ENCODE data around the gene CIB2. TPM values are rescaled to one million over a fixed set of nuclear protein-coding genes. Genes with fewer than 3 reads are reported as not detected.

The CIB2 gene
- total RNA-seq, 1 experiment from 2014 or later = 6.2 TPM

DNA sequence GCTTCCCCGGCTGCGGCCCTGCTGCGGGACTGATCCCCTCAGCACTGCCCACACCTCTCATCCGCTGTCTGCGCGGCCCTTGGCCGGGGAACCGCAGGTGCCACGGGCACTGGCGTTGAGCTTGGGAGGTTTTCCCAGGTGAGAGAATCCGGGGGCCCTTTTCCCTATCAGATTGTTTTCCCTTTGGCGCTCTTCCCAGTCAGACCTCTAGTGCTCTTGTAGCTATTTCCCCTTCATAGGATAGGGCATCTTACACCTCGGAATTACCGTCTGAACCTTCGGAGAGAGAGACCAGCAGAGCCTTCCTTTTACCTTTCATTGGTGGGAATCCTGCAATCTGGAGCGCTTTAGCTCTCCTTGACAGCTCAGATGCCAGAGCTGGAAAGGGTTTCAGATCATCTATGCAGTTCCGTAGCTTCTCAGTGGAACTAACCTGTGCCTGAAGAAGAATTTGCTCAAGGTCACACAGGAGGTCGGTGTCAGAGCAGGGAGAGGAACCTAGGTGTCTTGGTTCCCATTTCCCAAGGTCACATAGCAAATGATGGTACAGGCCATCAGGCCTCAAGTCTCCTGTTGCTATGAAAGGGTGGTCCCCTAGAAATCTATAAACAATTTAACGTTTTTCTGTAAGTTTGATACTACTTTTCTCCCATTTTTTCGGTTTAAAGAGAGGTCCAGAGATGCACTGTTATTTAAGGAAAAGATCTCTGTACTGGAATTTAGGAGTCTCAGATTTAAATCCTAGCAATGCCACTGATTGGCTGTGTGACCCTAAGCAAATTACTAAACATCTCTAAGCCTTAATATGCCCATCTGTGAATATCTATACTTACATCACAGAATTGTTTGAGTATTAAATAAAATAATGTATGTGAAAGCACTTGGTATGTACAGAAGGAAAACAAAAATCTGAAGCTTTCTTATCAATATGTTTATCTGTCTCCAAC, 18.8 kb upstream of the CIB2 start:
- no peak for DNase-seq (ENCODE audit: extremely low read depth, low read depth)

GRCh38 chr15:78149068-78149804, 18.0 kb upstream of the CIB2 start, which contains the start of gene IDH3A:
Gene IDH3A, plus strand, starts transcription at chr15:78149362. Its CDS starts 42 bp downstream, at chr15:78149404.
- peak; percentile 96 for DNase-seq (ENCODE audit: extremely low read depth, low read depth)

GRCh38 chr15:78148392-78149067, 17.3 kb upstream of the CIB2 start:
- DNase-seq (ENCODE audit: extremely low read depth, low read depth) = no peak

GRCh38 chr15:78147566-78147965, 16.3 kb upstream of the CIB2 start:
- DNase-seq (ENCODE audit: extremely low read depth, low read depth) = no peak

DNA sequence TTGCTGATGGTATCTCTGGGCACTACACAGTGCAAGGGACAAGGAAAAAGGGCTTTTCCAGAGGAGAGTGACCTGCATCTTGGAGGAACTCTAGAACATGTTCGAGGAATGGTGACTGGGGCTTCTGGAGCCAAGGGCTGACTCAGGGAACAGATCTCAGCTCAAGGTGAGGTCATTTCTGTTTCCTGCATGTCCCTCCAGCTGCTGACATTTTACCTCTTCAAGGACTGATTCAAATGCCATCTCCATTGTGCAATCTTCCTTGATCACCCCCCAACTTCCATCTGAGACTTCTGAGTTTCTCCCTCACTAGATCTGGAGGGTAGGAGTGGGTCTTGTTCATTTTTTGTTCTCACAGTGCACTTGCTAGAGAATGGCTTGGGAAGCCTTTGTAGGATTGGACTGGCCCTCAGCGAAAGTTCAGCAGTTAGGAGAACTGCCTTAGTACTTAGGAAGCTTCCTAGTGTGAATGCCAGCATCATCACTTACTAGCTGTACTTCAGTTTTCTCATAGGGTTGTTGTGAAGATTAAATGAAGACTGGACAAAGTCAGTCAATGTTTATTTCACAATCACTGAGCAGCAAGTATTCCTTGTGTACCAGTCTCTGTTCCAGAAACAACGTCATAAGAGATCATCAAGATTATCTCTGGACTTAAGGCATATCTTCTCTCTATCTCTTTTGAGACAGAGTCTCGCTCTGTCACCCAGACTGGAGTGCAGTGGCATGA, 15.3 kb upstream of the CIB2 start:
- no peak for DNase-seq (ENCODE audit: extremely low read depth, low read depth)

- DNase-seq (ENCODE audit: extremely low read depth, low read depth) = no peak
Observed at GRCh38 chr15:78142332-78142731, 11.1 kb upstream of the CIB2 start.

DNA sequence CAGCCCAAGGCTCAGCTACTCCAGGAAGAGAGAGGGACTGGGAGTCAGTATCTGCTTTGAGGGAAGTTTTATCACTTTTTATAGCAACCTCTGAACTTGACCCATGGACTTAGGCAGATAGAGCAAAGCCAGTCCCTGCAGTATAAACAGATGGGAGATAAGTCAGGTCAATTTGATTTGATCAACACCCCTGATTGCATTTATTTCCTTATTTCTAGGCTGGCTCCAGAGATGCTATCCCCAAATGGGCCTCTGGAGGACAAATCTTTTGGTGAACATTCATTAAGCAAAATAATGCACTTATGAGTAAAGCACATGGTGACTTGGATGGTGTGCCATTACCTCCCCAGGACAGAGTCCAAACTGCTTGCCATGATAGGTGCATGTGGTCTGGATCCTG, 9.0 kb upstream of the CIB2 start:
- DNase-seq (ENCODE audit: extremely low read depth, low read depth) = no peak

- DNase-seq (ENCODE audit: extremely low read depth, low read depth) = no peak
Observed at GRCh38 chr15:78139578-78139977, 8.3 kb upstream of the CIB2 start.

GRCh38 chr15:78133801-78134200, 2.6 kb upstream of the CIB2 start:
- DNase-seq (ENCODE audit: extremely low read depth, low read depth) = no peak

GRCh38 chr15:78130466-78131294, 565 bp downstream of the CIB2 start:
- no peak for DNase-seq (ENCODE audit: extremely low read depth, low read depth)

GRCh38 chr15:78129751-78130287, 1.4 kb downstream of the CIB2 start:
- DNase-seq (ENCODE audit: extremely low read depth, low read depth) = no peak

DNA sequence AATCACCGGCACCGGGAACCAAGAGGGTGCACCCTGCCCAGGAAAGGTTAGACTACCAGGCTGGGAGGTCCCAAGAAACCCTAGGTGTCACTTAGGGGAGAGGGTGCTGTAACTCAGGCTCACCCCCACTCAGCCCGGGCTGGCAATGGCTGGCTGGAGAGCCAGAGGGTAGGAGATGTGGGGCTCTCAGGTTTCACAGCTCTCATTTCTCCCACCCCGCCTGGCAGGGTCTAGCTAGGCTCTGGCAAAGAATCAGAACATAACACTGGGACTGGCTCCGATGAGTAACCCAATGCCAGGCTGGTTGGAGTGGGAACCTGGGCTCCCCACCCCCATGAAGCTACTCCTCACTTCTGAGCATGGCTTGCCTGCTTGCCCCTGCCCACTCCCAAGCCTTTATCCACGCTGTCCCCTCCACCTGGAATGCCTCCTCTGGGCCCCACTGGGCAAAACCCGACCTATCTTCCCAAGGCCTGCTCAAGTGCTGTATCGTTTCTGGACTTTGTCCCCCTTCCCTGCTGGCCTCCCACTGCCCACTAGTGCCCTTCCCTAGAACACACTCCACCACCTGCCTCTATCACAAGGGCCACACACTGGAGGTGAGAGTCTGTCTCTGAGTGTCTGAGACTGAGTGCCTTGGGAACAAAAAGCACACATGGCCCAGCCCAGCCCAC, 2.0 kb downstream of the CIB2 start:
- no peak for DNase-seq (ENCODE audit: extremely low read depth, low read depth)

DNA sequence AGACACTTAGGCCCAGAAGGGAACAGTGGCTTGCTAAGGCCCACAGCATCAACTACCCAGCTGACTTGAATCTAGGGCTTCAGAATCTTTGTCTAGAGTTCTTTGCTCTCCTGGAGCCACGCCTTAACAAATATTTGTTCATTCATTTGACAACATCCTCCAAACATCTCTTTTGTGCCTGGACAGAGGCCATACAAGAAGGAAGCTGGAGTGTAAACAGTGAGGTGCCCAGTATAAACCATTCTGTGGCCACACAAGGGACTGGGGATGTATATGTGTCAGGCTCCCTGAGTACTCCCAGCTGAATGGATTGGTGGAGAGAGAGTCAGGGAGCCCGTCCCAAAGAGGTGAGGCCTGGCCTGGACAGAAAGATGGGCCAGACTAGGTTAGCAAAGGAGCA, 3.4 kb downstream of the CIB2 start:
- no peak for DNase-seq (ENCODE audit: extremely low read depth, low read depth)

GRCh38 chr15:78125267-78125666, 6.0 kb downstream of the CIB2 start:
- DNase-seq (ENCODE audit: extremely low read depth, low read depth) = no peak

GRCh38 chr15:78120523-78120922, 10.7 kb downstream of the CIB2 start:
- DNase-seq (ENCODE audit: extremely low read depth, low read depth) = no peak

- DNase-seq (ENCODE audit: extremely low read depth, low read depth) = no peak
Observed at GRCh38 chr15:78112551-78112950, 18.7 kb downstream of the CIB2 start.

DNA sequence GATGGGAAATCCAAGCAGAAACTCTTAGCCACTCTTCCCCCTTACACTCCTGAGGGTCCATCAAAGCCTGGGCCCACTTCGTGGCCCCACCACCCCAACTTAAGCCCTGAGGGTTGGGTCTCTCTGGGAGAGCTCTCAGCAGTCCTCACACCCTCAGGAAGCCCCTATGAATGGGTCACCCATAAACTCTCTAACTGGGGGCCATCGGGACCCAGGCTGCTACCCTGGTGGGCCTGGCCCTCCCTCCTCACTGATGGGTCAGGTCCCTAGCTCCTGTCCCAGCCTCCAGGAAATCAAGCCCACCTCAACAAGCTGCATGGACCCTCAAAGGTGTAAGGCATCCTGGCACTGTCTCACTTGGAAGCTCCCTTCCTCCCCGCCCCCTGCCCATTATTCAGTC, 19.5 kb downstream of the CIB2 start:
- DNase-seq (ENCODE audit: extremely low read depth, low read depth) = no peak

DNA sequence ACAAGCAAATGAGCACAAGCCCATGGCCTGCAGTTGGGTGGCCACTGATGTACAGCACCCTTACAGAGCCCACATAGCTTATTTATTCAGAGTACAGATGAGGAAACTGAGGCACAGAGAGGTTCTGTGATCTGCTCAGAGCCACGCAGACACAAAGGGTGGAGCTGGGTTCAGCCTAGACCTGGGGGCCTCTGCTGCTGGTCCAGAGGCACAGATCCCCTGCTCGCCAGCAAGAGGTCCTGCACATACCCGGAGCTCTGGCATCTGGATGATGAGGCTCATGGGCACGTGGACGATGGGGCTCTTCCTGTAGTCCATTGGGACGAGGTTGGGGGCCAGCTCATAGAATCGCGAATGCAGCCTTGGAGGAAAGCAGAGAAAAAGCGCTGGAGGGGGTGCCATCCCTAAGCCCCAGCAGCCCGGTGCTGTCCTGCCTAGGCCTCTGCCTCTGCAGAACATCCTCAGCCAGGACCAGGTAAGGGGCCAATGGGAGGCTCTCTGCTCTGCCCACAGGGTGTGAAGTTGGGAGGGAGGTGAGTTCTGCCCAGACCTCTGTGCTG, 20.2 kb downstream of the CIB2 start:
- no peak for DNase-seq (ENCODE audit: extremely low read depth, low read depth)

Data from NCI-H460 (cell line).